RPMI7951 (cell line): ENCODE data around the gene CELSR3. TPM values are rescaled to one million over a fixed set of nuclear protein-coding genes. Genes with fewer than 3 reads are reported as not detected.

Experiments
- DNase-seq: peaks from one replicate; pipeline ENCODE4 v3.0.0-alpha.2; 2012; ENCODE audit warnings: low read depth
- total RNA-seq: library from RNA; depleted of rRNA; stranded (reverse); fragments of >200 nt; shearing (Covaris generic); gene quantifications from 2 replicates; pipeline ENCODE4 v1.2.3, GENCODE V29; 2014

CELSR3 gene
- total RNA-seq, 1 experiment from 2014 or later, result 1.1 TPM

GRCh38 chr3:48660800-48661400 lies 1.8 kb downstream of the CELSR3 start:
- no peak for DNase-seq

GRCh38 chr3:48656841-48657281 lies 5.8 kb downstream of the CELSR3 start:
- no peak for DNase-seq

- peak; percentile 50 for DNase-seq
These were observed 6.4 kb downstream of the CELSR3 start for GRCh38 chr3:48656061-48656840.

- DNase-seq, result no peak
These were observed 7.1 kb downstream of the CELSR3 start for GRCh38 chr3:48655606-48656005.

- DNase-seq, result no peak
These were observed 7.6 kb downstream of the CELSR3 start for GRCh38 chr3:48655063-48655462.

- no peak for DNase-seq
These were observed 9.6 kb downstream of the CELSR3 start for GRCh38 chr3:48652923-48653715.

GRCh38 chr3:48651771-48652170 lies 10.9 kb downstream of the CELSR3 start:
- no peak for DNase-seq

- DNase-seq, result no peak
These were observed 12.0 kb downstream of the CELSR3 start for GRCh38 chr3:48650723-48651122.

GRCh38 chr3:48648188-48648850 lies 14.4 kb downstream of the CELSR3 start:
- no peak for DNase-seq

GRCh38 chr3:48647714-48648113 lies 15.0 kb downstream of the CELSR3 start:
- DNase-seq, result no peak

GRCh38 chr3:48644898-48645760 lies 17.6 kb downstream of the CELSR3 start:
- no peak for DNase-seq

GRCh38 chr3:48642605-48643004 lies 20.1 kb downstream of the CELSR3 start:
- DNase-seq, result no peak

GRCh38 chr3:48641396-48641795 lies 21.3 kb downstream of the CELSR3 start:
- no peak for DNase-seq

- no peak for DNase-seq
These were observed 22.6 kb downstream of the CELSR3 start for GRCh38 chr3:48639944-48640606.

- no peak for DNase-seq
These were observed 25.4 kb downstream of the CELSR3 start for GRCh38 chr3:48637305-48637704.

- DNase-seq, result peak; percentile 17
These were observed 26.5 kb downstream of the CELSR3 start for GRCh38 chr3:48636149-48636655.

- peak; percentile 97 for DNase-seq
These were observed 27.3 kb downstream of the CELSR3 start, which contains the start of gene SLC26A6 for GRCh38 chr3:48635222-48636021. TSS of gene SLC26A6 (minus strand) at chr3:48635461. CDS start at chr3:48635393, 68 bp downstream.

GRCh38 chr3:48634661-48635221 lies 27.9 kb downstream of the CELSR3 start:
- peak; percentile 76 for DNase-seq

- no peak for DNase-seq
These were observed 28.9 kb downstream of the CELSR3 start for GRCh38 chr3:48633743-48634142.
